ENCODE results near the gene FPR2. TPM values are rescaled to one million over a fixed set of nuclear protein-coding genes. Genes with fewer than 3 reads are reported as not detected.

Gene FPR2
- not detected in 2 replicates for total RNA-seq

GRCh38 chr19:51760697-51761356 is at the start of gene FPR2:
Gene FPR2 (plus strand): TSS chr19:51761180. CDS start chr19:51768659, 7,479 bp downstream.
- Histone ChIP-seq H3K36me3 (ENCODE audit: control insufficient read depth, insufficient read depth, low read length) (no peaks in the 10 kb centered on the region), H3K4me3 (ENCODE audit: low read depth, low read length) (no peak within 1 kb of the TSS), H3K27me3 (ENCODE audit: control insufficient read depth, insufficient read depth, low read length) (no peaks in the 10 kb centered on the region)
- FAIRE-seq (no peak), DNase-seq (ENCODE audit: low read depth) (no peak)
- TF ChIP-seq CTCF (IDR thresholded peaks at IDR 0.05; ENCODE audit: insufficient read depth, low read length, severe bottlenecking), result no peak

- FAIRE-seq (no peak), DNase-seq (ENCODE audit: low read depth) (no peak)
- Histone ChIP-seq H3K27me3 (ENCODE audit: control insufficient read depth, insufficient read depth, low read length) (no peaks in the 10 kb centered on the region), H3K36me3 (ENCODE audit: control insufficient read depth, insufficient read depth, low read length) (peaks cover 3% of the 10 kb centered on the region), H3K4me3 (ENCODE audit: low read depth, low read length) (no peak overlapping the region)
- TF ChIP-seq CTCF (IDR thresholded peaks at IDR 0.05; ENCODE audit: insufficient read depth, low read length, severe bottlenecking), result no peak
These were observed 49.3 kb upstream of the FPR2 start for GRCh38 chr19:51711702-51712101.

GRCh38 chr19:51712461-51713081 is 48.4 kb upstream of the FPR2 start:
- peaks cover 2% of the 10 kb centered on the region for H3K36me3 ChIP-seq (ENCODE audit: control insufficient read depth, insufficient read depth, low read length)
- FAIRE-seq, result no peak
- peak; percentile 71 for DNase-seq (ENCODE audit: low read depth)
- H3K27me3 ChIP-seq (ENCODE audit: control insufficient read depth, insufficient read depth, low read length), result peaks cover 2% of the 10 kb centered on the region
- peak; percentile 86 for TF ChIP-seq CTCF (IDR thresholded peaks at IDR 0.05; ENCODE audit: insufficient read depth, low read length, severe bottlenecking)
- no peak overlapping the region for H3K4me3 ChIP-seq (ENCODE audit: low read depth, low read length)

GRCh38 chr19:51713319-51714285 is 47.4 kb upstream of the FPR2 start:
- peaks cover 2% of the 10 kb centered on the region for H3K27me3 ChIP-seq (ENCODE audit: control insufficient read depth, insufficient read depth, low read length)
- FAIRE-seq (no peak), DNase-seq (ENCODE audit: low read depth) (no peak)
- H3K4me3 ChIP-seq (ENCODE audit: low read depth, low read length), result no peak overlapping the region
- no peak for TF ChIP-seq CTCF (IDR thresholded peaks at IDR 0.05; ENCODE audit: insufficient read depth, low read length, severe bottlenecking)
- no peaks in the 10 kb centered on the region for H3K36me3 ChIP-seq (ENCODE audit: control insufficient read depth, insufficient read depth, low read length)

GRCh38 chr19:51714848-51715247 is 46.1 kb upstream of the FPR2 start:
- H3K27me3 ChIP-seq (ENCODE audit: control insufficient read depth, insufficient read depth, low read length), result peaks cover 9% of the 10 kb centered on the region
- FAIRE-seq (no peak), DNase-seq (ENCODE audit: low read depth) (peak; percentile 18)
- TF ChIP-seq CTCF (IDR thresholded peaks at IDR 0.05; ENCODE audit: insufficient read depth, low read length, severe bottlenecking), result no peak
- H3K4me3 ChIP-seq (ENCODE audit: low read depth, low read length), result no peak overlapping the region
- H3K36me3 ChIP-seq (ENCODE audit: control insufficient read depth, insufficient read depth, low read length), result no peaks in the 10 kb centered on the region

Measured in bronchial epithelial cell (primary cell).